OCI-LY1 (cell line): ENCODE results near the gene RAE1.

Experiments
- H2AFZ ChIP-seq: fragments of 200-600 bp; sonication (generic), shearing (Covaris generic); 2 replicates; pipeline ENCODE4 v1.6.0; 2014; ENCODE audit warnings: antibody characterized with exemption, mild to moderate bottlenecking, low read length
- H3F3A ChIP-seq: fragments of 200-600 bp; sonication (generic), shearing (Covaris generic); 2 replicates; pipeline ENCODE4 v1.6.0; 2014; ENCODE audit warnings: mild to moderate bottlenecking, antibody characterized with exemption, low read length, moderate library complexity; ENCODE audit not compliant: insufficient read depth
- H3K27ac ChIP-seq: fragments of 200-600 bp; sonication (generic); 2 replicates; pipeline ENCODE4 v1.5.1; 2014; ENCODE audit warnings: low read length, mixed run types, mild to moderate bottlenecking, low read depth; ENCODE audit not compliant: poor library complexity, severe bottlenecking
- H3K27me3 ChIP-seq: fragments of 200-600 bp; sonication (generic); 2 replicates; pipeline ENCODE4 v1.6.0; 2014; ENCODE audit warnings: antibody characterized with exemption, mild to moderate bottlenecking, low read length, moderate library complexity; ENCODE audit not compliant: insufficient read depth
- H3K36me3 ChIP-seq: fragments of 200-600 bp; sonication (generic); 2 replicates; pipeline ENCODE4 v1.6.1; 2014; ENCODE audit warnings: mild to moderate bottlenecking, antibody characterized with exemption, low read length, moderate library complexity, mixed read lengths; ENCODE audit not compliant: insufficient read depth
- H3K4me1 ChIP-seq: fragments of 200-600 bp; sonication (generic); 2 replicates; pipeline ENCODE4 v1.5.1; 2014; ENCODE audit warnings: mild to moderate bottlenecking, low read length, moderate library complexity; ENCODE audit not compliant: insufficient read depth, severe bottlenecking
- H3K4me2 ChIP-seq: fragments of 200-600 bp; sonication (generic), shearing (Covaris generic); 2 replicates; pipeline ENCODE4 v1.6.1; 2014; ENCODE audit warnings: low read length
- H3K4me3 ChIP-seq: fragments of 200-600 bp; sonication (generic); 2 replicates; pipeline ENCODE4 v1.5.1; 2014; ENCODE audit warnings: low read length, low read depth, mild to moderate bottlenecking, mixed read lengths; ENCODE audit not compliant: poor library complexity, severe bottlenecking
- H3K79me2 ChIP-seq: fragments of 200-600 bp; shearing (Covaris generic); 2 replicates; pipeline ENCODE4 v1.6.1; 2016; ENCODE audit warnings: mixed run types, low read length, mixed read lengths; ENCODE audit not compliant: insufficient read depth
- H3K9ac ChIP-seq: fragments of 200-600 bp; sonication (generic), shearing (Covaris generic); 2 replicates; pipeline ENCODE4 v1.6.1; 2014; ENCODE audit warnings: mild to moderate bottlenecking, low read length, mixed read lengths
- H3K9me2 ChIP-seq: fragments of 200-600 bp; sonication (generic), shearing (Covaris generic); 2 replicates; pipeline ENCODE4 v1.6.1; 2014; ENCODE audit warnings: low read depth, mild to moderate bottlenecking, low read length, mixed read lengths
- H3K9me3 ChIP-seq: fragments of 200-600 bp; shearing (Covaris generic); 2 replicates; pipeline ENCODE4 v1.6.1; 2014; ENCODE audit warnings: low read length, mixed read lengths
- H4K20me1 ChIP-seq: fragments of 200-600 bp; sonication (generic), shearing (Covaris generic); 2 replicates; pipeline ENCODE4 v1.6.0; 2016; ENCODE audit warnings: mild to moderate bottlenecking, low read length; ENCODE audit not compliant: insufficient read depth
- EZH2 ChIP-seq: fragments of 200-600 bp; sonication (generic), shearing (Covaris generic); IDR thresholded peaks from 2 replicates; pipeline ENCODE4 v1.8.0; 2017; ENCODE audit warnings: borderline replicate concordance, mixed run types, mild to moderate bottlenecking, antibody characterized with exemption, low read length, moderate library complexity, mixed read lengths
- TF ChIP-seq, protein P1 (sequence below): fragments of 200-600 bp; sonication (generic), shearing (Covaris generic); IDR thresholded peaks from 2 replicates; pipeline ENCODE4 v1.5.1; 2017; ENCODE audit warnings: mild to moderate bottlenecking, antibody characterized with exemption, low read length, moderate library complexity, mixed read lengths

The RAE1 gene

GRCh38 chr20:57396212-57396983, 45.3 kb downstream of the RAE1 start:
- H3K9ac ChIP-seq: peak overlapping the region; percentile 84; the same call in 1 of the 2 replicates

DNA sequence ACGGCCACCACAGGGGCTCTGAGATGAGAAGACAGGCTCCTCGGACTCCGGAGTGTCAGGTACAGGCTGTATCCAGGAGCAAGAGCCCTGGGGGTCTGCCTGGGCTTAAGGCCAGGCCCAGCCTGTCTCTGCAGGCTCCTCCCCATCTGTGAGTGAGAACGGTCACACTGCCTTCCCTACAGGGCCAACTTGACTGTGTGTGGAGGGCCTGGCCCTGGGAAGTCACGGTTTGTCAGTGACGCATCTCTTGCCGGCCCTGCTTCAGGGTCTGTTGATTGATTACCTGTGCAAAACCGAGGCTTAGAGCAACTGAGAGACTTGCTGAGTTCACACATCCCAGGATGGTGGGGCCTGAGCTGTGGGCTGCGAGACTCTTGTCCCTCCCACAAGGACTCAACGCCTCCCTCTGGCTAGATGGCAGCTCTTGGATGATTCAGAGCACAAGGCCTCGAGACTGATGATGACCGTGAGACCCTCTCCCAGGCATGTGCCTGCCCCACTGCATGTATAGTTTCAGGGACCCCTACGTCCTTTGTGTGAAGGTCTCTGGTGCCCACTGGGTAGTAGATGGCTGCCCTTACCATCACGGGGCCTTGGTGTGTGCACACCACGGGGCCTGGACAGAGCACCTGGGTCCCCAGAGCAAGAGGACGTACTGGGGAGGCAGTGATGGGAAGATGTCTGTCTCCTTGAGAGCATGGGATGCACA, 46.1 kb downstream of the RAE1 start:
- peaks cover 34% of the 10 kb centered on the region for H3K79me2 ChIP-seq
- no peaks in the 10 kb centered on the region for H3K9me3 ChIP-seq
- no peaks in the 10 kb centered on the region for H3K9me2 ChIP-seq
- peaks cover 90% of the 10 kb centered on the region for H3K4me1 ChIP-seq
- no peak overlapping the region for H2AFZ ChIP-seq
- no peaks in the 10 kb centered on the region for H3K27me3 ChIP-seq
- H3K36me3 ChIP-seq: peaks cover 95% of the 10 kb centered on the region
- peak overlapping the region; percentile 74 for H3K4me3 ChIP-seq
- H3K4me2 ChIP-seq: peak overlapping the region; percentile 95
- H3F3A ChIP-seq: peaks cover 12% of the 10 kb centered on the region; the same call in 1 of the 2 replicates
- TF ChIP-seq, protein P1, sequence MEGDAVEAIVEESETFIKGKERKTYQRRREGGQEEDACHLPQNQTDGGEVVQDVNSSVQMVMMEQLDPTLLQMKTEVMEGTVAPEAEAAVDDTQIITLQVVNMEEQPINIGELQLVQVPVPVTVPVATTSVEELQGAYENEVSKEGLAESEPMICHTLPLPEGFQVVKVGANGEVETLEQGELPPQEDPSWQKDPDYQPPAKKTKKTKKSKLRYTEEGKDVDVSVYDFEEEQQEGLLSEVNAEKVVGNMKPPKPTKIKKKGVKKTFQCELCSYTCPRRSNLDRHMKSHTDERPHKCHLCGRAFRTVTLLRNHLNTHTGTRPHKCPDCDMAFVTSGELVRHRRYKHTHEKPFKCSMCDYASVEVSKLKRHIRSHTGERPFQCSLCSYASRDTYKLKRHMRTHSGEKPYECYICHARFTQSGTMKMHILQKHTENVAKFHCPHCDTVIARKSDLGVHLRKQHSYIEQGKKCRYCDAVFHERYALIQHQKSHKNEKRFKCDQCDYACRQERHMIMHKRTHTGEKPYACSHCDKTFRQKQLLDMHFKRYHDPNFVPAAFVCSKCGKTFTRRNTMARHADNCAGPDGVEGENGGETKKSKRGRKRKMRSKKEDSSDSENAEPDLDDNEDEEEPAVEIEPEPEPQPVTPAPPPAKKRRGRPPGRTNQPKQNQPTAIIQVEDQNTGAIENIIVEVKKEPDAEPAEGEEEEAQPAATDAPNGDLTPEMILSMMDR: no peak
- TF ChIP-seq EZH2: no peak
- peak overlapping the region; percentile 84 for H3K9ac ChIP-seq
- peak overlapping the region; percentile 97 for H3K27ac ChIP-seq
- no peaks in the 10 kb centered on the region for H4K20me1 ChIP-seq

More at GRCh38 chr20:57396212-57396983, 45.3 kb downstream of the RAE1 start:
- Histone ChIP-seq H3K9me2 (no peaks in the 10 kb centered on the region), H3K4me1 (peaks cover 87% of the 10 kb centered on the region), H3K9me3 (no peaks in the 10 kb centered on the region), H4K20me1 (no peaks in the 10 kb centered on the region), H3F3A (peaks cover 12% of the 10 kb centered on the region; the same call in 1 of the 2 replicates), H3K27me3 (no peaks in the 10 kb centered on the region), H3K36me3 (peaks cover 90% of the 10 kb centered on the region), H3K79me2 (peaks cover 37% of the 10 kb centered on the region), H3K27ac (peak overlapping the region; percentile 97), H2AFZ (no peak overlapping the region), H3K4me2 (peak overlapping the region; percentile 95), H3K4me3 (peak overlapping the region; percentile 74)
- TF ChIP-seq EZH2: no peak
- TF ChIP-seq, protein P1: no peak

GRCh38 chr20:57397693-57398108, 46.6 kb downstream of the RAE1 start:
- Histone ChIP-seq H3K9ac (peak overlapping the region; percentile 84), H3K79me2 (peaks cover 29% of the 10 kb centered on the region), H3K9me3 (no peaks in the 10 kb centered on the region), H4K20me1 (no peaks in the 10 kb centered on the region), H3F3A (peaks cover 12% of the 10 kb centered on the region; the same call in 1 of the 2 replicates), H3K4me2 (peak overlapping the region; percentile 95), H3K4me1 (peaks cover 90% of the 10 kb centered on the region), H3K27me3 (no peaks in the 10 kb centered on the region), H2AFZ (no peak overlapping the region), H3K9me2 (no peaks in the 10 kb centered on the region), H3K4me3 (peak overlapping the region; percentile 74), H3K36me3 (peaks cover 95% of the 10 kb centered on the region), H3K27ac (peak overlapping the region; percentile 97)
- TF ChIP-seq, protein P1: no peak
- no peak for TF ChIP-seq EZH2
